ENCODE data around the gene HTT-AS. TPM values are rescaled to one million over a fixed set of nuclear protein-coding genes. Genes with fewer than 3 reads are reported as not detected.

Gene HTT-AS
- total RNA-seq, 1 donor from 2014 or later = not detected

DNA sequence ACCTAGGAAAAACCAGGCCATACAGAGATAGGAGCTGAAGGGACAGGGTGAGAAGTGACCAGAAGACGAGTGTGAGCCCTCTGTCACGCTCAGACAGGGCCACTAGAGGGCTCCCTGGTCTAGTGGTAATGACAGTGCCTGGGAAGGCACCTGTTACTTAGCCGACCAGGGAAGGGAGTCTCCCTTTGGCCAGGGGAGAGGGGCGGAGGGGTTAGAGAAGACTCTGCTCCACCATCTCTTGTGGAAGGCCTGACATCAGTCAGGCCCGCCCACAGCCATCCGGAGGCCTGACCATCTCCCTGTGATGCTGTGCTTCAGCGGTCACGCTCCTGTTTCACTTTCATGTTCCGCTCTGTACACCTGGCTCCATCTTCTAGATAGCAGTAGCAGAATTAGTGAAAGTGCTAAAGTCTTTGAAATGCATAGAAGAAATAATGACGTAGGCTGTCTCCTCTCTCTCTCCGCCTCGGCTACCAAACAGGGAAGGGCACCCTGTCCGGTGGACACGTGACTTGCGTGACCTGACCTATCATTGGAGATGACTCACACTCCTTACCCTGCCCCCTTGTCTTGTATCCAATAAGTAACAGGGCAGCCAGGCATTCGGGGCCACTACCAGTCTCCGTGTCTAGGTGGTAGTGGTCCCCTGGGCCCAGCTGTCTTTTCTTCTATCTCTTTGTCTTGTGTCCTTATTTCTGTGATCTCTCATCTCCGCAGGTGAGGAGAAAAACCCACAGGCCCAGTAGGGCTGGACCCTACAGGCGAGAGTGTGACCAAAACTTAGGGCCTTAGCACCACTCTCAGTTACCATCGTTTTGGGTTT lies 26.7 kb downstream of the HTT-AS start:
- Histone ChIP-seq H3K36me3 (no peaks in the 10 kb centered on the region), H3K4me1 (peaks cover 9% of the 10 kb centered on the region), H3K27ac (no peak overlapping the region), H3K27me3 (no peaks in the 10 kb centered on the region), H3K4me3 (peak overlapping the region; percentile 34), H3K9me3 (no peaks in the 10 kb centered on the region)
- DNase-seq = peak; percentile 78
- intact Hi-C loops (cut with DNase I) = no loop called here
- ATAC-seq = peak; percentile 75
- TF ChIP-seq, protein P1, sequence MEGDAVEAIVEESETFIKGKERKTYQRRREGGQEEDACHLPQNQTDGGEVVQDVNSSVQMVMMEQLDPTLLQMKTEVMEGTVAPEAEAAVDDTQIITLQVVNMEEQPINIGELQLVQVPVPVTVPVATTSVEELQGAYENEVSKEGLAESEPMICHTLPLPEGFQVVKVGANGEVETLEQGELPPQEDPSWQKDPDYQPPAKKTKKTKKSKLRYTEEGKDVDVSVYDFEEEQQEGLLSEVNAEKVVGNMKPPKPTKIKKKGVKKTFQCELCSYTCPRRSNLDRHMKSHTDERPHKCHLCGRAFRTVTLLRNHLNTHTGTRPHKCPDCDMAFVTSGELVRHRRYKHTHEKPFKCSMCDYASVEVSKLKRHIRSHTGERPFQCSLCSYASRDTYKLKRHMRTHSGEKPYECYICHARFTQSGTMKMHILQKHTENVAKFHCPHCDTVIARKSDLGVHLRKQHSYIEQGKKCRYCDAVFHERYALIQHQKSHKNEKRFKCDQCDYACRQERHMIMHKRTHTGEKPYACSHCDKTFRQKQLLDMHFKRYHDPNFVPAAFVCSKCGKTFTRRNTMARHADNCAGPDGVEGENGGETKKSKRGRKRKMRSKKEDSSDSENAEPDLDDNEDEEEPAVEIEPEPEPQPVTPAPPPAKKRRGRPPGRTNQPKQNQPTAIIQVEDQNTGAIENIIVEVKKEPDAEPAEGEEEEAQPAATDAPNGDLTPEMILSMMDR (IDR thresholded peaks at IDR 0.05) = peak; percentile 83

DNA sequence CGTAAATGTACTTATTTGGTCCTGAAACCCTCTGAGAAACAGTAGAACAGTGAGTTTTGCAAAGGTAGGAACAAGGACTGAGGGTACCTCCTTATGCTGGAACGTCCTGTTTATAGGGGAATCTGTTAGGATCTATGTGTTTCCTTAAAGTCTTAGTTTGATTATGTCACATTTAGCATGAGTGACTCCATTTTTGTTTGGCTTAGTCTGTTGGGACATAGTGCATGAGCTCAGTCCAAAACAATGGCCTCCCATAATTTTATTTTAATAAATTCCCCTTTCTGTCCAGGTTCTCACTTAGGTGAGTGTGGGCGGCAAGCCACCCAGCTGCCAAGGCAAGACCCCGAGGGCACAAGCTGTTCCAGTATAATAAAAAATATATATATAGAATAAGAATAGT lies 27.7 kb downstream of the HTT-AS start:
- TF ChIP-seq, protein P1 (IDR thresholded peaks at IDR 0.05) = no peak
- no peaks in the 10 kb centered on the region for H3K36me3 ChIP-seq
- ATAC-seq (no peak), DNase-seq (no peak)
- H3K27ac ChIP-seq = no peak overlapping the region
- H3K4me1 ChIP-seq = peaks cover 15% of the 10 kb centered on the region
- intact Hi-C loops (cut with DNase I) = no loop called here
- H3K9me3 ChIP-seq = no peaks in the 10 kb centered on the region
- H3K4me3 ChIP-seq = no peak overlapping the region
- H3K27me3 ChIP-seq = no peaks in the 10 kb centered on the region

DNA sequence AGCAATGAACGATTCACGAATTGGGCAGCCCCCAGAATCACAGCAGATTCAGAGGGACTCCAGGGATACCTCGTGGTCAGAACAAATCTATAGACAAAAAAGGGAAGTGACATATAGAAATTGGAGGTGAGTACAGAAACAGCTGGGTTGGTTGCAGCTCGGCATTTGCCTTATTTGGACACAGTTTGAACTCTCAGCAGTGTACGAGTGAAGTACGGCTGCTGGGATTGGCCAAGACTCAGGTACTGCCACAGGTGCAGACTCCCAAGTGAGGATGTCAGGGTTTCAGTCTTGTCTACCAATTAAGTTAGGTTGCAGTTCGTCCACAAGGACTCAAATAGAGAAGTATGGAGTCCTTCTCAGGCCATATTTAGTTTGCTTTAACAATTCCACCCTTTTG lies 28.2 kb downstream of the HTT-AS start:
- no peaks in the 10 kb centered on the region for H3K9me3 ChIP-seq

DNA sequence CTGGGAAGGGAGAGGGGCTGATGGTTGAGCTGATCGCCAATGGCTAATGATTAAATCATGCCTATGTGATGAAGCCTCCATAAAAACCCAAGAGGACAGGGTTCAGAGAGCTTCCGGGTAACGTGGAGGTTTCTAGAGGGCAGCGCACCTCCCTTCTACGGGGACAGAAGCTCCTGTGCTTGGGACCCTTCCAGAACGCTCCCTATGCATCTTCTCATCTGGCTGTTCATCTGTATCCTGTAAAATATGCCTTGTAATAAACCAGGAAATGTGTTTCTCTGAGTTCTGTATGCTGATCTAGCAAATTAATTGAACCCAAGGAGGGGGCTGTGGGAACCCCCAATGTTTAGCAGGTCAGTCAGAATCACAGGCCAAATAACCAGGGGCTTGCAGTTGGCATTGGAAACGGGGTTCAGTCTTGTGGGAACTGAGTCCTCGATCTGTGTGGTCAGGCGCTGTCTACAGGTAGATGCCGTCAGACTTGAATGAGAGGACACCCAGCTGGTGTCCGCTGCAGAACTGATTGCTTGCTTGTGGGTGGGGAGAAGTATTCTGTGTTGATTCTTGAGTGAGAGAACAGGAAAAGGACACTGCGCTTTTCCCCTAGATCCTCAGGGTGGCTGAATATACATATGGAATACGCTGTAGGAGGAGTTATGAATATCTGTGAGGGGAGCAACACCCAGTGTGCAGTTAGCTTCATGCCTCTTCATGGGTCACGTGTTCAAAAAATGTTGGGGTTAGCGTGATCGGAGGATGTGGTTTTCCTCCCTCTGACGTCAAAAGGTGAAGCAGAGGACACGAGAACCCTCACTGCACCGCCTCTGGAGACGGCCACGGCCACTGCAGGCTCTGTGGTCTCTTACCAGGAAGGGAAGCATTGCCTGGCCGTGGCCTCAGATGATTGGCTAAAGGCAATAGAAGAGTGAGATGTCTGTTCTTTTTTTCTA lies 29.2 kb downstream of the HTT-AS start:
- TF ChIP-seq, protein P1 (IDR thresholded peaks at IDR 0.05) = no peak
- no peak overlapping the region for H3K27ac ChIP-seq
- H3K27me3 ChIP-seq = no peaks in the 10 kb centered on the region
- intact Hi-C loops (cut with DNase I) = no loop called here
- ATAC-seq (peak; percentile 71), DNase-seq (peak; percentile 84)
- no peaks in the 10 kb centered on the region for H3K9me3 ChIP-seq
- peaks cover 23% of the 10 kb centered on the region for H3K4me1 ChIP-seq
- no peak overlapping the region for H3K4me3 ChIP-seq
- H3K36me3 ChIP-seq = no peaks in the 10 kb centered on the region

More for the DNA sequence above, 28.2 kb downstream of the HTT-AS start:
- ATAC-seq (no peak), DNase-seq (no peak)
- Histone ChIP-seq H3K27ac (no peak overlapping the region), H3K36me3 (no peaks in the 10 kb centered on the region), H3K4me3 (no peak overlapping the region), H3K27me3 (no peaks in the 10 kb centered on the region), H3K4me1 (peaks cover 18% of the 10 kb centered on the region)
- intact Hi-C loops (cut with DNase I) = no loop called here
- TF ChIP-seq, protein P1 (IDR thresholded peaks at IDR 0.05) = no peak

DNA sequence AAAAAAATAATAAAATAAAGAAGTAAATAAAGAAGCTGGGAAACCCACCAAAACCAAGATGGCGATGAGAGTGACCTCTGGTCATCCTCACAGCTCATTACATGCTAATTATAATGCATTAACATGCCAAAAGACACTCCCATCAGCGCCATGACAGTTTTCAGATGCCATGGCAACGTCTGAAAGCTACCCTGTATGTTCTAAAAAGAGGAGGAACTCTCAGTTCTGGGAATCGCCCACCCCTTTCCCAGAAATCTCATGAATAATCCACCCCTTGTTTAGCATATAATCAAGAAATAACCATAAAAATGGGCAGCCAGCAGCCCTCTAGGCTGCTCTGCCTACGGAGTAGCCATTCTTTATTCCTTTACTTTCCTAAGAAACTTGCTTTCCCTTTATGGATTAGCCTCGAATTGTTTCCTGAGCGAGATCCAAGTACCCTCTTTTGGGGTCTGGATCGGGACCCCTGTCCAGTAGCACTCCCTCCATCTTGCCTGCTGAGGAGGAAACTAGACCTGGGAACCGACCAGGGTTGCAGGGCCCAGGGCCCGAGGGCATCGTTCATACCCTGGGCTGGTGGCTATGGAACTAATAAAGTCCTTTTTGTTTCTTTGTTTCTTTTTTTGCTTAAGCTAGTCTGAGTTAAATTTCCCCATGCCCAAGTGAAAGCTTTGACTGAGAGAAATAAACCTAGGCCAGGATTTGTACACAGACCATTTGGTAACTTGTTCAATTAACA lies 30.9 kb downstream of the HTT-AS start:
- no peak for DNase-seq

More for the DNA sequence above, 30.9 kb downstream of the HTT-AS start:
- H3K36me3 ChIP-seq = no peaks in the 10 kb centered on the region
- ATAC-seq = no peak
- intact Hi-C loops (cut with DNase I) = no loop called here
- no peak overlapping the region for H3K27ac ChIP-seq
- H3K4me1 ChIP-seq = peaks cover 23% of the 10 kb centered on the region
- TF ChIP-seq, protein P1 (IDR thresholded peaks at IDR 0.05) = no peak
- no peak overlapping the region for H3K4me3 ChIP-seq
- no peaks in the 10 kb centered on the region for H3K27me3 ChIP-seq
- no peaks in the 10 kb centered on the region for H3K9me3 ChIP-seq
